Neural cell (in vitro differentiated cells): Measurements from ENCODE around the gene TRAF3. TPM values are rescaled to one million over a fixed set of nuclear protein-coding genes. Genes with fewer than 3 reads are reported as not detected.

Experiments
- H2AFZ ChIP-seq: fragments of 200-600, 300-800 bp; sonication (generic), shearing (Covaris generic); 2 replicates; pipeline ENCODE4 v1.6.0; 2014; ENCODE audit warnings: low read depth, mild to moderate bottlenecking, antibody characterized with exemption, low read length, moderate library complexity
- H3F3A ChIP-seq: fragments of 200-600 bp; shearing (Covaris generic); 2 replicates; pipeline ENCODE4 v1.6.1; 2016; ENCODE audit warnings: mild to moderate bottlenecking, moderate library complexity, mixed read lengths, antibody characterized with exemption, low read length; ENCODE audit not compliant: insufficient read depth, poor library complexity, severe bottlenecking
- H3K27ac ChIP-seq: fragments of 200-600, 300-800 bp; sonication (generic), shearing (Covaris generic); 2 replicates; pipeline ENCODE4 v1.5.1; 2014; ENCODE audit warnings: mild to moderate bottlenecking, low read length, moderate library complexity
- H3K27me3 ChIP-seq: fragments of 300-800, 200-600 bp; sonication (generic), shearing (Covaris generic); 2 replicates; pipeline ENCODE4 v1.6.0; 2014; ENCODE audit warnings: mild to moderate bottlenecking, low read depth, low read length, moderate library complexity; ENCODE audit not compliant: insufficient read depth
- H3K36me3 ChIP-seq: fragments of 300-800, 200-600 bp; sonication (generic), shearing (Covaris generic); 2 replicates; pipeline ENCODE4 v1.5.1; 2014; ENCODE audit warnings: mild to moderate bottlenecking, antibody characterized with exemption, low read length, moderate library complexity; ENCODE audit not compliant: insufficient read depth
- H3K4me2 ChIP-seq: fragments of 300-800, 200-600 bp; sonication (generic), shearing (Covaris generic); 2 replicates; pipeline ENCODE4 v1.6.0; 2014; ENCODE audit warnings: mild to moderate bottlenecking, low read length
- H3K4me3 ChIP-seq: fragments of 300-800, 200-600 bp; sonication (generic), shearing (Covaris generic); 2 replicates; pipeline ENCODE4 v1.5.1; 2014; ENCODE audit warnings: mild to moderate bottlenecking, low read length, moderate library complexity
- H3K79me2 ChIP-seq: fragments of 200-600 bp; shearing (Covaris generic); replicated peaks from 2 replicates; pipeline ENCODE4 v1.6.0; 2014; ENCODE audit warnings: mild to moderate bottlenecking, low read length, moderate library complexity; ENCODE audit not compliant: insufficient read depth
- H3K9ac ChIP-seq: fragments of 300-800, 200-600 bp; sonication (generic), shearing (Covaris generic); 2 replicates; pipeline ENCODE4 v1.6.1; 2016; ENCODE audit warnings: mild to moderate bottlenecking, low read length, mixed read lengths
- H3K9me2 ChIP-seq: fragments of 200-600 bp; shearing (Covaris generic); 2 replicates; pipeline ENCODE4 v1.6.1; 2016; ENCODE audit warnings: mild to moderate bottlenecking, low read length, mixed read lengths; ENCODE audit not compliant: insufficient read depth
- H3K9me3 ChIP-seq: fragments of 200-600, 300-800 bp; sonication (generic), shearing (Covaris generic); 2 replicates; pipeline ENCODE4 v1.6.1; 2016; ENCODE audit warnings: mild to moderate bottlenecking, mixed run types, low read length, moderate library complexity, mixed read lengths
- H4K20me1 ChIP-seq: fragments of 200-600 bp; shearing (Covaris generic); 2 replicates; pipeline ENCODE4 v1.6.1; 2016; ENCODE audit warnings: mild to moderate bottlenecking, mixed run types; ENCODE audit not compliant: insufficient read depth
- EP300 ChIP-seq: fragments of 450-650 bp; conservative IDR thresholded peaks from 2 replicates; pipeline ENCODE4 v1.6.1; 2014; ENCODE audit warnings: antibody characterized with exemption, mild to moderate bottlenecking, moderate library complexity; ENCODE audit not compliant: poor library complexity, severe bottlenecking
- EZH2 ChIP-seq: fragments of 200-600, 300-800 bp; shearing (Covaris generic), sonication (generic); IDR thresholded peaks from 2 replicates; pipeline ENCODE4 v1.6.1; 2014; ENCODE audit warnings: antibody characterized with exemption, low read length, borderline replicate concordance, mild to moderate bottlenecking; ENCODE audit not compliant: insufficient read depth, poor library complexity, severe bottlenecking
- MXI1 ChIP-seq: fragments of 450-650 bp; conservative IDR thresholded peaks from 2 replicates; pipeline ENCODE4 v1.6.1; 2014; ENCODE audit warnings: antibody characterized with exemption, mild to moderate bottlenecking; ENCODE audit not compliant: poor library complexity, severe bottlenecking
- POLR2AphosphoS5 ChIP-seq: IDR thresholded peaks from 2 replicates; pipeline ENCODE4 v1.6.1; 2012
- RAD21 ChIP-seq: fragments of 450-650 bp; conservative IDR thresholded peaks from 2 replicates; pipeline ENCODE4 v1.6.1; 2014; ENCODE audit warnings: antibody characterized with exemption, mild to moderate bottlenecking, moderate library complexity
- REST ChIP-seq: IDR thresholded peaks from 2 replicates; pipeline ENCODE4 v1.6.1; 2012; ENCODE audit warnings: borderline replicate concordance
- SMC3 ChIP-seq: fragments of 450-650 bp; conservative IDR thresholded peaks from 2 replicates; pipeline ENCODE4 v1.6.1; 2014; ENCODE audit warnings: antibody characterized with exemption, mild to moderate bottlenecking, moderate library complexity; ENCODE audit not compliant: poor library complexity
- TAF1 ChIP-seq: IDR thresholded peaks from 2 replicates; pipeline ENCODE4 v1.6.1; 2012; ENCODE audit warnings: low read depth
- polyA plus RNA-seq: library from polyadenylated mRNA; depleted of rRNA; stranded (reverse); fragments of >200 nt; gene quantifications from 2 replicates; pipeline ENCODE4 v1.2.3, GENCODE V29; 2014
- TF ChIP-seq, protein P1 (sequence below): fragments of 450-650 bp; IDR thresholded peaks from 2 replicates; pipeline ENCODE4 v1.5.1; 2014; ENCODE audit warnings: antibody characterized with exemption, mild to moderate bottlenecking, moderate library complexity; ENCODE audit not compliant: poor library complexity, severe bottlenecking

TRAF3 gene
- polyA plus RNA-seq, 1 donor from 2014 or later: 13.3 TPM

- Histone ChIP-seq H2AFZ (no peak overlapping the region), H4K20me1 (no peaks in the 10 kb centered on the region), H3K9me2 (no peaks in the 10 kb centered on the region), H3K27me3 (no peaks in the 10 kb centered on the region), H3K9ac (no peak overlapping the region), H3K9me3 (no peaks in the 10 kb centered on the region), H3F3A (no peaks in the 10 kb centered on the region), H3K4me3 (no peak overlapping the region), H3K27ac (no peak overlapping the region), H3K79me2 (no peaks in the 10 kb centered on the region), H3K4me2 (no peak overlapping the region), H3K36me3 (no peaks in the 10 kb centered on the region)
- TF ChIP-seq EZH2 (no peak), TAF1 (no peak), POLR2AphosphoS5 (no peak), MXI1 (no peak), SMC3 (no peak), RAD21 (no peak), EP300 (no peak), REST (no peak)
- TF ChIP-seq, protein P1, sequence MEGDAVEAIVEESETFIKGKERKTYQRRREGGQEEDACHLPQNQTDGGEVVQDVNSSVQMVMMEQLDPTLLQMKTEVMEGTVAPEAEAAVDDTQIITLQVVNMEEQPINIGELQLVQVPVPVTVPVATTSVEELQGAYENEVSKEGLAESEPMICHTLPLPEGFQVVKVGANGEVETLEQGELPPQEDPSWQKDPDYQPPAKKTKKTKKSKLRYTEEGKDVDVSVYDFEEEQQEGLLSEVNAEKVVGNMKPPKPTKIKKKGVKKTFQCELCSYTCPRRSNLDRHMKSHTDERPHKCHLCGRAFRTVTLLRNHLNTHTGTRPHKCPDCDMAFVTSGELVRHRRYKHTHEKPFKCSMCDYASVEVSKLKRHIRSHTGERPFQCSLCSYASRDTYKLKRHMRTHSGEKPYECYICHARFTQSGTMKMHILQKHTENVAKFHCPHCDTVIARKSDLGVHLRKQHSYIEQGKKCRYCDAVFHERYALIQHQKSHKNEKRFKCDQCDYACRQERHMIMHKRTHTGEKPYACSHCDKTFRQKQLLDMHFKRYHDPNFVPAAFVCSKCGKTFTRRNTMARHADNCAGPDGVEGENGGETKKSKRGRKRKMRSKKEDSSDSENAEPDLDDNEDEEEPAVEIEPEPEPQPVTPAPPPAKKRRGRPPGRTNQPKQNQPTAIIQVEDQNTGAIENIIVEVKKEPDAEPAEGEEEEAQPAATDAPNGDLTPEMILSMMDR: no peak
Observed at GRCh38 chr14:102826161-102826560, 48.9 kb downstream of the TRAF3 start.

- no peaks in the 10 kb centered on the region for H4K20me1 ChIP-seq
Observed at GRCh38 chr14:102826751-102827675, 49.8 kb downstream of the TRAF3 start.

More at GRCh38 chr14:102826751-102827675, 49.8 kb downstream of the TRAF3 start:
- Histone ChIP-seq H3F3A (no peaks in the 10 kb centered on the region), H3K9ac (no peak overlapping the region), H3K27ac (no peak overlapping the region), H2AFZ (no peak overlapping the region), H3K9me2 (no peaks in the 10 kb centered on the region), H3K9me3 (no peaks in the 10 kb centered on the region), H3K27me3 (no peaks in the 10 kb centered on the region), H3K4me2 (no peak overlapping the region), H3K36me3 (no peaks in the 10 kb centered on the region), H3K4me3 (no peak overlapping the region), H3K79me2 (no peaks in the 10 kb centered on the region)
- TF ChIP-seq SMC3 (no peak), REST (no peak), EZH2 (no peak), MXI1 (no peak), RAD21 (no peak), EP300 (no peak), TAF1 (no peak)
- TF ChIP-seq, protein P1: no peak
